ELF-1 (cell line): ENCODE measurements around the gene PPT2.
"Not testable (repeated sequence)": the region's sequence is repeated elsewhere in the genome, so short reads cannot be mapped to it uniquely, and the experiment has no call there.

ENCODE experiments used
- DNase-seq: peaks from one replicate; pipeline ENCODE4 v3.0.0-alpha.2; 2016; ENCODE audit warnings: low read depth, low spot score

Gene PPT2

DNA sequence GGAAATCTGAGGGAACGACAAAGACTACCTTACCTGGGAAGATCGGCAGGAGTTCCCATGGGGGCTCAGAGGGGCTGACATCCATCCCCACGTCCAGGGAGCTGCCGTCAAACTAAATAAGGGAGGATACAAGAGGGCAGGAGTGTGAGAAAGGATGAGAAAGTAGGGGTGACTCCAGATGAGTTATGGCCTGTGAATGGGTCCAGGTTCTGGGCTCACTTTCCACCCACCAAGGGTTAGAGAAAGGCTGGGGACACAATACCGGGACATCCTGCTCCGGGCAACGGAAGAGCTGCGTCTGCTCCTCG lies 26.6 kb upstream of the PPT2 start:
- DNase-seq, result no peak

DNA sequence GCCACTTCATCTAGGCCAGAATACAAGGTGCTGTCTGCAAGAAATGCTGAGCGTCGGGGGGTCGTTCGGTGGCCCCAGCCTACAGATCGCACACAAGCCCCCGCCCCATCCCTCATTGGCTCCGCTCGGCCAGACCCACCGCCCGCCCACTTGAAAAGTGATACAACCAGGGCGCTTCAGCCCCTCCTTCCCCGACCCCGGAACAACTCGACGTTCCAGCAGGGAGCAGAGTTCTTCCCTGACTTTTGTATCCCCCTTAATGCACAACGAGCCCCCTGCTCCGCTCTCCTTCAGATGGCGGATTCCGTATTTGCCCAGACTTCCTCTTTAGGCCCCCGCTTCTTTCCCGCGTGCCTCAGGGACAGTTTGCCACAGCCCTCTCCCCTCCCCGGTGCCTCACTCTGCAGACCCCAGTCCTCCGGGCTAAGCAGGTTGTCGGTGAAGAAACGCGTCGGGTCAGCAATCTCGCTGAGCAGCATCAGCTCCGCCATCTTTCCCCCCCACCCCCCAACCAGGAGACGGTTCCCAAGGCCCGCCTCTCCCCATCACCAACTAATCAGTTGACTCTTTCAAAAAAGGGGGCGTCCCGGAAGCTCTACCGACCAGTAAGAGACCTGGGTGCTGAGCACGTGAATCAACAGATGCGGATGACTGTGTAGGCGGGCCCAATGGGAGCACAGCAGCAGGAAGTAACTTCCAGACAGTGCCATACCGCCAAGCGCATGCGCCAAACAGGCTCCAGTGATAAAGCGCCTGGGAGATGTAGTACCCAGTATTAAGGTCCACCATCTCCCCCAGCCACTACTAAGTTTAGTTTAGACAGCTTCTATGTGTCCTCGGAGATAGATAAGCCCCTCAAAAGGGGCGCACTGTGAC lies 26.0 kb upstream of the PPT2 start, which contains the start of gene ATF6B:
Gene ATF6B (minus strand): TSS at position 530 of the 876 bp plus-strand sequence. CDS start 39 bp downstream, at position 491.
- peak; percentile 97 for DNase-seq

DNA sequence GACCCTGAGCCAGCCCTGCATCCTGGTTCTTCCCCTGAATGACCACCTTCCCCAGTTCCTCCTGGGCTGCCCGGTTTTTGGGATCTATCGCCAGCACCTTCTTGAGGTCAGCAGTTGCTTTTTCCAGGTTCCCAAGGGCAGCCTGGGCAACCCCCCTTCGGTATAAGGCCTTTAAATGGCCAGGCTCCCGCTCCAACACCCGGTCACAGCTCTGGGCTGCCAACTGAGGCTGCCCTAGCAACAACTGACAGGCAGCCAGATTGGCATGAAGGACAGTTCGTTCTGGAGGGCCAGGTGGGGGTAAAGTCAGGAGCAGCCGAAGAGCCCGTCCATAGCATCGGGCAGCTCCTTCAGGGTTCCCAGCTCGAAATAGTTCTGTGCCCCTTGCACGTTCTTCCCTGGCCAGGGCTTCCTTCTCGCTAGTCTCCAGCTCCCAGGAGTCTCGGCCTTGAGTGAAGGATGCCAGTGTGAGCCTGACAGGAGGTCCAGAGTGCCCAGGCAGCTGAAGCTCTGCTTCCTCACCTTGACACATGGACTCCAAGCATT lies 25.1 kb upstream of the PPT2 start:
- DNase-seq, result no peak

DNA sequence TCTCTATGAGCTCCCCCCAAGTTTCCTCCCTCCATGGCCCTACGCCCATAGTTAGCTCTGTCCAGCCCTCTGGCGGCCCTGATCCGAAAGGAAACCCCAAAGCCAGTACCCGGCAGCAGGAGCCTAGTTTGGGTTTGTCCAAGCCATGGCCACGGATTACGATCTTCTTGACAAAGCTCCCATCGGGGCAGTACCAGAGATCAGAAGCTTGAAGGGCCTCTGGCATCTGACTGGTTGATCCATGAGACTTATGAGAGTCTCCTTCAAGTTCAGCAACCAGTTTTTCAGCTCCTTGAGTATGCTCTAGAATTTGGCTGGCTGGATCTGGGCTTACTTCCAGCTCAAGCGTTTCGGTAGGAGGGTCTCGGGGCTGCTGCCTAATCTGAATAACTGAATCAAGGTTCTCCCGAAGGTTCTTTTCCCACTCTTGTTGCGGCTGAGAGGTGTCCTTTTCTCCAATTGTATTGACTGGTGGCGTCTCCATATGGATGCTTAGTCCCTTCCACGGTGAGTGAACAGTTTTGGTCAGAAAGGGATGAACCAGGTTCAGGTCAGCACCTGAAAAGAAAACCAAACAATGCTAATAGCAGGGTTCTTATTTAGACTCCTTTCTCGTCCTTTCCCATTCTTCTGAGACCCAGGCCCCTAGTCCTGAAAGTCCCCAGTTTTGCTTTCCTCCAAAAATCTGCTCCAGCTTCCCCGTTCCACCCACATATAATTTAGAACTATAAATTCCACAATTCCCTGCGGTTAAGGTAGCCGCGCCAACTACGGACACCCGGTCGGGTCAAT lies 24.4 kb upstream of the PPT2 start:
- no peak for DNase-seq

DNA sequence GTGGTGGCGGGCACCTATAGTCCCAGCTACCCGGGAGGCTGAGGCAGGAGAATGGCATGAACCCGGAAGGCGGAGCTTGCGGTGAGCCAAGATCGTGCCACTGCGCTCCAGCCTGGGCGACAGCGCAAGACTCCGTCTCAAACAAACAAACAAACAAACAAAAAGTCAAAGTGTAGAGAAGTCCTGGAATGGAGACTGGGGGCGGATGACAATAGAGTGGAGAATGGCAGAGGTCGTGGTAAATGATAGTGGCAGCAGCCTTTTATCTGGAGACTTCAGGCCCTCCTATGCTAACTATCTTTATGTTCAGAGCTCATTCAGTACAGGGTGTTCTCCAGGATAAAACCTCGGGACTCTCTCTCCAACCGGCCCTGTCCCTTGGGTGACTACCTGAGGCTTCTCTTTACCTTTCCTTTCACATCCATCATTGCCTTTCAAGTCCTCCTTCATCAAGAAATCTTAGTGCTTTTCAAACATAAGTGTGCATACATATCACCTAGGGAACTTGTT lies 22.4 kb upstream of the PPT2 start:
- no peak for DNase-seq

DNA sequence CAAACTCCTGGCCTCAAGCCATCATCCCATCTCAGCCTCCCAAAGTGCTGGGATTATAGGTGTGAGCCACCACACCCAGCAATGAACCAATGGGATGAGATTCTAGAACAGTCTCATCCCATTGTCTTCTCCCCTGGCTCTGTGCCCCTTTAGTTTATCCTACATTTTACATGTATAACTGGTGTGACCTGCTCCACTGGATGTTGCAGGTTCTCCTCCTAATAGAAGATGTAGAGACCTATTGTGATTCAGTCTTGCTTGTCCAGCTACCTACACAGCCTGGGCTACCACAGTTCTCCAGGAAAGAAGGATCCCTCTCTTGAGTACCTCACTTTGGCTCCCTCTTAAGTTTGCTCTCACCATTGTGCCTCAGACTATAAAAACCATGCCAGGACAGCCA lies 21.8 kb upstream of the PPT2 start:
- DNase-seq, result no peak

DNA sequence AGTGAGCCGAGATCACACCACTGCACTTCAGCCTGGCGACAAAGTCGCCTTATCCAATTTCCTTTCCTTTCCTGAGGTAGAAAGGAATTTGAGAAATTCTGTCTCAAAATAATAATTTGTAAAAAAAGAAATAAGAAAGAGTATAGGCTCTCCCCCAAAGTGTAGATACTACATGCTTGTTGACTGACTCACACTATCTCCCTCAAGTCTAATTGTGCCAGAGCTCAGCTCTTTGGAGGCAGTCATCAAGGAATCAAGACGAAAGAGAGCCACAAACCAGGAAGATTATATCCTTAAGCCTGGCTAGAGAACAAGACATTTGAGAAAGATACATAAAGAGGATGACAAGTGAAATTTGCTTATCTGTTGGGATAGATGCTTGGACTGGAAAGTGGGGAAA lies 20.2 kb upstream of the PPT2 start:
- no peak for DNase-seq

DNA sequence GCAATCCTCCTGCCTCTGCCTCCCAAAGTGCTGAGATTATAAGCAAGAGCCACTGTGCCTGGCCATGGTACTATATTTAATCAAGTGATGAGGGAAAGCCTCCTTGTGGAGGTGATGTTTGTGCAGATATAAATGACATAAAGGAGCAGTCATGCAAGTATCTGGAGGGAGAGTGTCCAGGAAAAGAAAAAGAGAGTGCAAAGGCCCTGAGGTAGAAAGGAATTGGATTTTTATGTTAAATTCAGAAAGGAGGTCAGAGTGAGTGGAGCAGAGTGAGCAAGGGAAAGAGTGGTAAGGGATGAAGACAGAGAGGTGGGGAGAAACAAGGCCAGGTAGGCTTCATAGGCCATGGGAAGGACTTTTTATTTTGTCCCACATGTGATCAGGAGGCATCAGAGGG lies 16.5 kb upstream of the PPT2 start:
- no peak for DNase-seq

DNA sequence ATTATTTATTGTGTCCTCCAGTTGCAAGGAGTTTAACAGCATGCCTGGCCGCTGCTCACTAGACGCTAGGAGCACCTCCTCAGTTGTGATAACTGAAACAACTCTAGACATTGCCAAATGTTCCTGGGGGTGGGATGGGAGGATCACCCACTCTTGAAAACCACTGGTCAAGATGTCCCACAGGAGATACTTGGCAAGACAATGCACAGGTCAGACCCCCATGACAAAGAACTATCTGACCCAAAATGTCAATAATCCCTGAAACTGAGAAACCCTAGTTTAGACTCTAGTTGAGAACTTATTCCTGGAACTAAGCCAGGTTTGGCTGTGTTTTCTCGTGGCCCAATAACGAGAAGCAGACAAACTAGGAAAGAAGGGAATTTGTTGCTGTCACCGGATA lies 14.4 kb upstream of the PPT2 start:
- no peak for DNase-seq

DNA sequence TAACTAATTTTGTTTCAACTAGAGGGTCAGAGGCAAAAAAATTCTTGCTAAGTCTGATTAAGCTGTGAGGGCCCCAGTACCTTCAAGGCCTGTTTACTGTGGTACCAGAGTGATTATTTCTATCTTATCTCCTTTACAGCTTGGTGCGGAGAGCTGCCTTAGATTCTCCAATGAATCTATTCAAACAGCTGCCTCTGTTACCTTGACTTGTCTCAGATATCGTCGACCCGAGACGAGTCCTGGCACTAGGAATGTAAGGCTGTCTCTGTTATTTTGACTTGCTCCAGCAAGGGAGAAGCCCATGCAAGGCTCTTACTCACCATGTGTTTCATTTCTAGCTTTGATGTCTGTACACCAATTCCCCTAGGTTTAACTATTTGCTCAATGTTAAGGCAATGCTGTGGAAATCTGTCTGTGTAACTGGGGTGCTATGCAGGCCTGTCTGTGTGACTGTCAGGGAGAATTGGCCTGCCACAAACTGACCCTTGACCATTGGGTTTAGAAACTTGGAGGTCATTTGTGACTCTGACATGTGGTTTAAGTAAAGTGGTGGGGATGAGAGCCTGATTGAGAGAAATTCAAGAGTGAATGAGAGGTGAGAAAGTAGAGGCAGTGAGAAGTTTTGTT lies 13.4 kb upstream of the PPT2 start:
- DNase-seq, result no peak

DNA sequence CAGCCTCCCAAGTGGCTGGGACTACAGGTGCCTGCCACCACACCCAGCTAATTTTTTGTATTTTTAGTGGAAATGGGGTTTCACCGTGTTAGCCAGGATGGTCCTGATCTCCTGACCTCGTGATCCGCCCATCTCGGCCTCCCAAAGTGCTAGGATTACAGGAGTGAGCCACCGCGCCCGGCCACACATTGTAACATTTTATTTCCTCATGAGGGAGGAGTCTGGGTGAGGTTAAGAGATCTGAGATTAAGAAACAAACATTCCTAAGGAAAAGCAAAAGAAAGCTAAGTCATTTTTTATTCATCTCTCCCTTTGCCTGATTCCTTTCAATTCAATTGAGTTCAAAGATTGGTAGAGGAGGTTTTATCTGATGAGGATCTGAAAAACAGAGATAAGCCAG lies 9.7 kb upstream of the PPT2 start:
- DNase-seq, result not testable (repeated sequence)

DNA sequence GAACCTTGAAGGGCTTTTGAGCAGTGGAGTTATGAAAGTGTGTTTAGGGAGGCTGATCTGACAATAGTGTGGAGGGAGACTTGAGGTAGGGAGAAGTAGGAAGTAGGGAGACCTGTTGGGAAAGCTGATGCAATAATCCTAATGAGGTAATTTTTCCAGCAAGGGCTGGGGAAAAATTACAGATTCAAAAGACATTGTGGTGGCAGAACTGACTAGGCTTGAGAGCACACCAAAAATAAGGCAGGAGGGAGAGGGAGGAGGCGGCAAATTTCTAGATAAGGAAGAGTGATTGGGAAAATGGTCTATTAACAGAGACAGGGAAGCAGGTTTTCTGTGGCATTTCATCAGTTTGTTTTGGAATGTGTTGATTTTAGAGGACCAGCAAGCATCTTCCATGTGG lies 7.7 kb upstream of the PPT2 start:
- DNase-seq, result no peak

DNA sequence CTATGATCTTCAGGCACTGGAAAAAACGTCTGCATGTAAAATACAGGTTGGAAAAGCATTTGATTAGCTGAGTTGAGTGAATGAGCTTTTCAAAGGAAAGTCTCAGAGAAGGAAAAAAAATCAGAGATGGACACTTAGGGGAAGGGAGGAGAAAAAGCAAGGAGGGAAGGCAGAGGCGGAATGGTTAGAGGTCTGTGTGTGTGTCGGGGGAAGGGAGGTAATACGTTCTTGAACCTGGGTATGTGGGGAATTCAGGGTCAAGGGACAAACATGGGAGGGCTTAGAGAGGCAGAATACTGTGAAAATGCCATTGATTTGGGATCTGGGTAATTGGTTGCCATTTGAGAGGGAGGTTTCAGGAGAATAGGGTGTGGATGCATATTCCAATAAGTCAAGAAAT lies 7.3 kb upstream of the PPT2 start:
- no peak for DNase-seq

DNA sequence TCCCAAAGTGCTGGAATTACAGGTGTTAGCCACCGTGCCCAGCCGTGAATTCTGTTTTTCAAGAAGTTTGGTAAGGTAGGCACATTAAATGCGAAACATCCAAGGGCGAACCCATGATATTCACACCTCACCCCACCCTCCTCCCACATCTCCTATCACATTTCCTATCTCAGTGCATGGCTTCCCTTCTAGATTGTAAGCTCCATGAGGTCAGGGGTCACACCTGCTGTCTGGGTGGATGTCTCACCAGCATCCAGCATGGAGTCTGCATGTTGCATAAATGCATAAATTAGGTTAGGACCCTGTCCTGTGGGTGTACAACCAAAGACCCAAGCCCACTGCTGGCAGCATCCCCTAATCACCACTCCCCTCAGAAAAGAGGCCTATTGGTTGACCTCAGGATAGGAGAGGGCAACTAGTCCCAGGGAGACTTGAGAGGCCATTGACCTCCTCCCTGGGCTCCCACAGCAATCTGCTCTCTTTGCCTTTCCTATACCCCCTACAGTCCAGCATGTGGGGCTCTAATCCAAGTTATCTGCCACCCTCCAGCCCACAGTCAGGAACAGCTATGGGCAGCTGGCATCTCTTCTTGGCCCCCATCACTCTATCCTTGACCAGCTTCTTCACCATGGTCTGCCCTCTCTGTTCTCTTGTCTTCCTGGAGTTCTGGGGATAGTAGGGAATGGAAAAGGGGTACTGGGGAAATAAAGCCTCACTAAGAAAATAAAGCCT lies 6.4 kb upstream of the PPT2 start:
- no peak for DNase-seq

DNA sequence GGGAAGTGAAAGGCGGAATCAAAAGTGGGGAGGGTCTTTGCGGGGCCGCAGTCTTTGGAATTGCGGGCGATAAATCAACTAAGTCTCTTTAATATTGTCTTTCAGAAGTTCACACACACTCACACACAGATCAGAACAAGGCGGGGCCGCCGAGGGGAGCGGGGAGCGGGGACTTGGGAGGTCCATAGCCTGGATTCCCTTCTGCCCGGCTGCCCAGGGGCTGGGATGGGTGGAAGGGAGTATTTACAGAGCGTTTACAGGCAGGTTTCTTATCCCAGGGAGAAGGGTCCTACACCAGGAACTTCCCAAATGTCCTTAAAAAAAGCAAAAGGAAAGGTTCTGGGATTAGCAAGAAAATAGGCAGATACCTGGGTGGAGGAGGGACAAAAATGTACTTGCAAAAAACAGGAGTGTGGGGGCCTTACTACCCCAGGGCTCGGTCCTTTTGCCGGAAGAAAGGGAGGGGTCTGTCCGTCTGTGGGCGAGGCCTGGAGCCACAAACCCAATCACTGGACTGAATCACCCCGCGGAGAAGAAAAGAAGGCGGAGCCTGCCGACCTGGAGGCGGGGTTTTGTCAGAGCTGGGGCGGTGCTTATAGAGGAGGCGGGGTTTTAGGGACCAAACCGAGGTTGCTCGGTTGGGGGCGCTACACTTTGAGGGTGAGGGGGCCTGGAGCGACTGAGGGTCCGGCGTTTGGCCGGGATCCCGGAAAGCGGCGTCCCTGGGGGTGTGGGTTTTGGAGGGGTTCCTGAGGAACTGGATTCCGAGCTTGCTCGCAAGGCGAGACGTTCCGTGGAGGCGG lies 5.5 kb upstream of the PPT2 start:
- peak; percentile 93 for DNase-seq

DNA sequence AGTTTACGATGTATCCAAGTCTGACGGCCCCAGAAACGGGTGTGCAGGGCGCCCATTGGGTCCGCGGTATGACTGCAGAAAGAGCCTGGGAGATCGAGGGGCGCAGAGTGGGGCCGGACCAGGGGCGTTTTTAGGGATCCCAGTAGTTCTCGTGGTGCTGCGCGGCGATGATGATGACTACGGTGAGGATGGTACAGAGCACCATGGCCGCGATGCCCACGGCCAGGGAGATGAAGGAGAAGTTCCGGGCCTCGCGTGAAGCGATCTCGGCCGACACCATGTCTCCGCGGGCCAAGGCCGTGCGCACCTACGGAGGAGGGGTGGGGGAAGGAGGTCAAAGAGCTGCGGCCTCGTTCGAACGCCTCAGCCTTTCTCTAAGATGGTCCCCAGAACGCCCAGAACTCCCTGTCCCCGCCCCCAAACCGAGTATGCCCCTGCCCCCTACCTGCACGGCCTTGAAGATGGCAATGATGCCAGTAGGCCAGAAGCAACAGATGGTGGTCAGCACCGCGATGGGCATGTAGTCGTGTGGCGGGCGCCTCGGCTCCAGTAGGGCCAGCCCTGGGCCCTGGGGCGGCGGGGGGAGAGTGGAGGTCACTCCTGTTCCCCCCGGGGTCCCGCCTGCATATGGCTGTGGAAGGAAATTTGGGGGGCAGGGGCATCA lies 4.7 kb upstream of the PPT2 start:
- DNase-seq, result no peak

DNA sequence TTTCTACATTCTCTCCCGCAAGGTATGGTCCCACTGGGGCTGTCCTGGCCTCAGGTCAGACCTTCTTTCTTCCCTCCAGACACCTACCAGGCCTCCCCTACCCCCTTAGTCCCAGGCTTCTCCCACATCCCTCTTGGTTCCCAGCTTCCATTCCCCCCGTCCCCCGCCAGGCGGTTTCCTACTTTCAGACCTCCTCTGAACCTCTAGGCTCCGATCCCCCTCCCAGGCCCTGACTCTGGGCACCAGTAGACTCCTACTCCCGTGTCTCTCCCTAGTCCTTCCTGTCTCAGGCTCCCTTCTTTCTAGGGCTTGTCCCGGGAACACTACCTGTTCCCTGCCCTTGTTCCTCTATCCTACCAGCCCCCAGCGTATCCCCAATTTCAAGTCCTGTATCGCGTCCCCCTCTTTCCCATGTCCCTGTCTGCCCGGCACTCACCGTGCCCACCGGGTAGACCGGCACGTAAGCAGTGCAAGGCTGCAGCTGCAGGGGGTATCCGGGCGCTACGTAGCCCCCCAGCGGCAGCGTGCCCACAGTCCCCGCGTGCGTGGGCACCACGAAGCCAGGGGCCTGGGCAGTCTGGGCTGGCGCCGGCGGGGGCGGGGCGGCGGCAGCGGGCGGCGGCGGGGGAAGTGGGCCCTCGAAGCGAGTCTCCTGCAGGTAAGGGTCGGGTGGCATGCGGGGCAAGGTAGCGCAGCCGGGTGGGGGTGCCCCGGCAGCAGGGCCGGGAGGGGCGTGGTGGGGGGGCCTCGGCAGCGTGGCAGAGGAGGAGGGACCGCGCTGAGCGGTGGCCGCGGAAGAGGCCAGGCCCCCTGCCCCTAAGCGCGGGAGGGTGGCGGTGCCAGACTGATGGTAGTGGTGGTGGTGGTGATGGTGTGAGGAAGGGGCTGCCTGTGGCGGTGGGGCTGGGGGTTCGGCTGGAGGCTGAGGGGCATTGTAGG lies 3.7 kb upstream of the PPT2 start:
- no peak for DNase-seq

DNA sequence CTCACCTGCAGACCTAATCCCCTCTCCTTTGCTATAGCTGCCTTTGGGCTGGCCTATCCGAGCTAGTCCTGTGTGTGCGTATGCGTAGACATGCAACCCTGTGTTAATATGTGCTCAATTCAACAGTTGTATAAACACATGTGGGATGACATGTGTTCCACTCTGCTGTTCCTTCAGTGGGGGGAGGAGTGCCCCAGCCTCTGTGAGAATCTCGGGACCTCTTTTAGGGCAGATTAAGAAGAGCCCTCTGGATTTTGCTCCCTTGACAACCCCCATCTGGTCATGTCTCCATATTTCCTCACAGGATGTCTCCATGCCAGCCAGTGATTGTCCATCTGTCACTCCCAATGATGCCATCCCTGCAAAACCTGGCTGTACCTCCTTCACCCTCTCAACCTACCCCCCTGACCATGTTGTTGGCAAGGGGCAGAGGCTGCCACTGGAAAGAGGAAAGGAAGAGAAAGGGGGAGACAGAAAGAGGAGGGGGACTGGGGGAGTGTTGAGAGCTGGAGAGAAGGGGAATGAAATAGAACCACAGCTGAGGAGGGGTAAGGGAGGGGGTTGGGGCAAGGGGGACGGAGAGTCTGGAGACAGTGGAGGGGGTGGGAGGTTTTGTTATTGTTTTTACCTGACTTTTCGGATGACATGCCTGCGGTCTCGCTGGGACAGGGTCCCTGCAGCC lies 2.6 kb upstream of the PPT2 start:
- no peak for DNase-seq
